H1 (cell line): ENCODE measurements around the gene ARRB1. TPM values are rescaled to one million over a fixed set of nuclear protein-coding genes. Genes with fewer than 3 reads are reported as not detected.

Experiments used
- CTCF ChIA-PET: fragments of 300-600 bp; sonication (Branson Sonifier 250); formaldehyde crosslinking; loops from one replicate; lab custom pipeline; 2021; ENCODE audit not compliant: partially characterized antibody; lab: Charles Lee
- POLR2A ChIA-PET: fragments of 300-600 bp; sonication (Branson Sonifier 250); formaldehyde crosslinking; loops from one replicate; lab custom pipeline; 2021; ENCODE audit warnings: inconsistent platforms; ENCODE audit not compliant: partially characterized antibody; lab: Charles Lee
- DNase-seq, 2 experiments: peaks; one replicate each; pipeline versions ENCODE4 v3.0.0 to v3.0.0-alpha.2; 2010 to 2022; ENCODE audit warnings: low spot score in 2 of 2, low read depth in 1 of 2, mixed read lengths in 1 of 2
- FAIRE-seq: peaks from 2 replicates; lab custom pipeline; 2011; peaks lifted over from hg19 to GRCh38; lab: Jason Lieb, UNC
- H2AFZ ChIP-seq: 2 replicates; pipeline ENCODE4 v1.8.1; 2012; ENCODE audit warnings: low read length, inconsistent platforms
- H2AK5ac ChIP-seq: 2 replicates; pipeline ENCODE4 v1.6.1; 2013; ENCODE audit warnings: low read depth, low read length
- H2BK120ac ChIP-seq: replicated peaks from 2 replicates; pipeline ENCODE3; 2013; ENCODE audit warnings: low read depth, low read length, inconsistent platforms
- H2BK12ac ChIP-seq: 2 replicates; pipeline ENCODE4 v1.6.1; 2013; ENCODE audit warnings: low read depth, low read length
- H2BK15ac ChIP-seq: 2 replicates; pipeline ENCODE4 v1.6.1; 2013; ENCODE audit warnings: low read length
- H2BK20ac ChIP-seq: 2 replicates; pipeline ENCODE4 v1.6.1; 2013; ENCODE audit warnings: low read length
- H2BK5ac ChIP-seq: 2 replicates; pipeline ENCODE4 v1.6.1; 2013; ENCODE audit warnings: low read depth, low read length
- H3K14ac ChIP-seq: 2 replicates; pipeline ENCODE4 v1.6.1; 2013; ENCODE audit warnings: inconsistent platforms; ENCODE audit not compliant: insufficient read length
- H3K18ac ChIP-seq: 2 replicates; pipeline ENCODE4 v1.6.1; 2013; ENCODE audit warnings: low read length; ENCODE audit errors: extremely low read depth
- H3K23ac ChIP-seq: 2 replicates; pipeline ENCODE4 v1.6.1; 2013; ENCODE audit warnings: inconsistent platforms; ENCODE audit not compliant: insufficient read length
- H3K23me2 ChIP-seq: 2 replicates; pipeline ENCODE4 v1.6.1; 2013; ENCODE audit warnings: low read depth, low read length
- H3K27ac ChIP-seq: 2 replicates; pipeline ENCODE4 v1.6.1; 2011; ENCODE audit warnings: low read depth, low read length, inconsistent platforms
- H3K27me3 ChIP-seq, 4 experiments: replicated peaks in 1 of 4; 1 replicate in 1 of 4; 2 replicates in 3 of 4; pipeline versions ENCODE4 v1.6.1 to v1.8.1; 2011 to 2013; ENCODE audit warnings: low read length in 3 of 4, mild to moderate bottlenecking in 3 of 4, inconsistent platforms in 2 of 4, mixed read lengths in 2 of 4, moderate library complexity in 1 of 4; ENCODE audit not compliant: control insufficient read depth in 3 of 4, insufficient read depth in 3 of 4; ENCODE audit errors: extremely low read depth in 1 of 4
- H3K36me3 ChIP-seq, 4 experiments: 2 replicates each; pipeline versions ENCODE4 v1.6.1 to v1.8.1; 2011 to 2013; ENCODE audit warnings: mild to moderate bottlenecking in 4 of 4, low read length in 3 of 4, moderate library complexity in 2 of 4, control low read depth in 1 of 4, inconsistent platforms in 1 of 4; ENCODE audit not compliant: insufficient read depth in 4 of 4, control insufficient read depth in 2 of 4
- H3K4ac ChIP-seq: replicated peaks from 2 replicates; pipeline ENCODE3; 2013; ENCODE audit warnings: low read length, low read depth, mixed read lengths, inconsistent platforms; ENCODE audit not compliant: insufficient read length
- H3K4me1 ChIP-seq, 4 experiments: replicated peaks in 1 of 4; 1 replicate in 1 of 4; 2 replicates in 3 of 4; pipeline versions ENCODE4 v1.6.1 to v1.8.1; 2011 to 2013; ENCODE audit warnings: low read length in 3 of 4, inconsistent platforms in 2 of 4, mixed read lengths in 1 of 4; ENCODE audit not compliant: insufficient read depth in 4 of 4, control insufficient read depth in 3 of 4
- H3K4me2 ChIP-seq, 2 experiments: 2 replicates each; pipeline versions ENCODE4 v1.6.1 to v1.8.1; 2011 to 2013; ENCODE audit warnings: low read depth in 2 of 2, low read length in 2 of 2, control low read depth in 1 of 2, inconsistent platforms in 1 of 2, mild to moderate bottlenecking in 1 of 2; ENCODE audit not compliant: insufficient read depth in 1 of 2
- H3K4me3 ChIP-seq, 4 experiments: fragments of 200-600, 300-600 bp in 1 of 4; sonication (generic), shearing (Covaris generic), sonication (Bioruptor Twin) in 1 of 4; 2 replicates each; pipeline versions ENCODE4 v1.5.1 to v1.8.1; 2011 to 2016; ENCODE audit warnings: low read length in 4 of 4, low read depth in 3 of 4, control low read depth in 2 of 4, inconsistent platforms in 2 of 4, mild to moderate bottlenecking in 2 of 4, mixed read lengths in 1 of 4, moderate library complexity in 1 of 4; ENCODE audit not compliant: insufficient read depth in 2 of 4; ENCODE audit errors: extremely low read depth in 1 of 4
- H3K56ac ChIP-seq: replicated peaks from 2 replicates; pipeline ENCODE3; 2013; ENCODE audit warnings: low read depth, mild to moderate bottlenecking, mixed read lengths, low read length, inconsistent platforms; ENCODE audit not compliant: insufficient read length
- H3K79me1 ChIP-seq: 2 replicates; pipeline ENCODE4 v1.6.1; 2013; ENCODE audit warnings: low read depth, low read length, control low read depth
- H3K79me2 ChIP-seq, 2 experiments: 2 replicates each; pipeline versions ENCODE4 v1.6.1 to v1.8.1; 2012 to 2013; ENCODE audit warnings: low read length in 2 of 2, mild to moderate bottlenecking in 2 of 2, inconsistent platforms in 1 of 2; ENCODE audit not compliant: insufficient read depth in 2 of 2, control insufficient read depth in 1 of 2
- H3K9ac ChIP-seq, 4 experiments: replicated peaks in 1 of 4; 1 replicate in 1 of 4; 2 replicates in 3 of 4; pipeline versions ENCODE4 v1.6.1 to v1.8.1; 2011 to 2013; ENCODE audit warnings: low read depth in 3 of 4, low read length in 3 of 4, control low read depth in 2 of 4, mild to moderate bottlenecking in 2 of 4, moderate library complexity in 2 of 4, inconsistent platforms in 1 of 4; ENCODE audit errors: extremely low read depth in 1 of 4
- H3K9me3 ChIP-seq, 2 experiments: 2 replicates each; pipeline versions ENCODE4 v1.6.1 to v1.8.1; 2012 to 2013; ENCODE audit warnings: mild to moderate bottlenecking in 2 of 2, moderate library complexity in 2 of 2, control low read depth in 1 of 2, inconsistent platforms in 1 of 2, low read depth in 1 of 2, low read length in 1 of 2, mixed read lengths in 1 of 2; ENCODE audit not compliant: insufficient read depth in 2 of 2
- H4K20me1 ChIP-seq, 2 experiments: replicated peaks in 1 of 2; 2 replicates each; pipeline versions ENCODE3 to v1.8.1; 2011 to 2013; ENCODE audit warnings: inconsistent platforms in 2 of 2, low read length in 2 of 2, mild to moderate bottlenecking in 1 of 2; ENCODE audit not compliant: insufficient read depth in 2 of 2, control insufficient read depth in 1 of 2
- H4K5ac ChIP-seq: 2 replicates; pipeline ENCODE4 v1.6.1; 2013; ENCODE audit warnings: low read length, low read depth, mixed read lengths, inconsistent platforms; ENCODE audit not compliant: insufficient read length
- H4K8ac ChIP-seq: 2 replicates; pipeline ENCODE4 v1.8.0; 2013; ENCODE audit warnings: mild to moderate bottlenecking, moderate library complexity, low read length, inconsistent platforms; ENCODE audit not compliant: insufficient read depth; ENCODE audit errors: extremely low read depth
- H4K91ac ChIP-seq: replicated peaks from 2 replicates; pipeline ENCODE3; 2013; ENCODE audit warnings: low read length, mixed read lengths, inconsistent platforms; ENCODE audit not compliant: insufficient read length
- ASH2L ChIP-seq: fragments of 200-600, 300-600 bp; sonication (generic); IDR thresholded peaks from one replicate; pipeline ENCODE4 v1.7.1; 2017; ENCODE audit warnings: low read length
- CBX5 ChIP-seq: fragments of 300-800, 300-1000 bp; sonication (generic); IDR thresholded peaks from 2 replicates; pipeline ENCODE4 v1.7.1; 2016; ENCODE audit warnings: antibody characterized with exemption, low read length, low read depth
- CREB1 ChIP-seq: IDR thresholded peaks from 2 replicates; pipeline ENCODE4 v1.6.1; 2012; ENCODE audit warnings: inconsistent platforms
- EZH2 ChIP-seq: fragments of 200-600 bp; sonication (generic); IDR thresholded peaks from 2 replicates; pipeline ENCODE4 v1.7.1; 2012; ENCODE audit warnings: low read depth, mild to moderate bottlenecking, moderate library complexity, low read length, inconsistent platforms; ENCODE audit not compliant: severe bottlenecking
- GABPA ChIP-seq: IDR thresholded peaks from 2 replicates; pipeline ENCODE4 v1.6.1; 2011; ENCODE audit warnings: mild to moderate bottlenecking, low read length, moderate library complexity, borderline replicate concordance; ENCODE audit not compliant: insufficient read depth
- HDAC2 ChIP-seq, 2 experiments: fragments of 300-600 bp in 1 of 2; sonication (generic) in 1 of 2; IDR thresholded peaks; 2 replicates each; pipeline ENCODE4 v1.6.1; 2011 to 2012; ENCODE audit warnings: low read depth in 2 of 2, low read length in 2 of 2, mild to moderate bottlenecking in 2 of 2, moderate library complexity in 2 of 2, borderline replicate concordance in 1 of 2, inconsistent platforms in 1 of 2
- POU5F1 ChIP-seq: IDR thresholded peaks from 2 replicates; pipeline ENCODE4 v1.6.1; 2011; ENCODE audit warnings: low read depth, mild to moderate bottlenecking, low read length, moderate library complexity
- RAD21 ChIP-seq, 2 experiments: IDR thresholded peaks in 1 of 2; conservative IDR thresholded peaks in 1 of 2; 2 replicates each; pipeline ENCODE4 v1.6.1; 2011; ENCODE audit warnings: low read depth in 2 of 2, low read length in 2 of 2, improper control_type of control experiment in 1 of 2, inconsistent platforms in 1 of 2, mild to moderate bottlenecking in 1 of 2, moderate library complexity in 1 of 2
- YY1 ChIP-seq: IDR thresholded peaks from 2 replicates; pipeline ENCODE4 v1.6.1; 2011; ENCODE audit warnings: low read depth, mild to moderate bottlenecking, low read length
- ZNF274 ChIP-seq: IDR thresholded peaks from 2 replicates; pipeline ENCODE4 v1.7.0; 2012; ENCODE audit warnings: low read length, borderline replicate concordance; ENCODE audit errors: extremely low read depth
- WGBS, 2 experiments: shearing (Covaris generic) in 1 of 2; methylation state at CpG; one replicate each; pipeline versions ENCODE4 v1.1.6 to v1.1.7; 2013 to 2015; ENCODE audit warnings: low lambda C conversion rate in 2 of 2, mixed read lengths in 2 of 2, inconsistent platforms in 1 of 2, low coverage in 1 of 2, missing lambda C conversion rate in 1 of 2; ENCODE audit not compliant: insufficient replicate concordance in 2 of 2, insufficient coverage in 1 of 2, insufficient read length in 1 of 2; ENCODE audit errors: extremely low coverage in 1 of 2, missing lambda C conversion rate in 1 of 2; 5-methylcytosine and 5-hydroxymethylcytosine counted together
- polyA plus RNA-seq, 7 experiments: library from polyadenylated mRNA; depleted of rRNA in 3 of 7; stranded (reverse) in 5 of 7; unstranded in 2 of 7; fragments of >200 nt in 5 of 7; fragments of 200-250 nt in 2 of 7; gene quantifications; 1 replicate in 5 of 7; 2 replicates in 1 of 7; 4 replicates in 1 of 7; pipeline versions ENCODE4 v1.2.1 to v1.2.3, GENCODE V29; 2011 to 2013; ENCODE audit warnings: missing spikeins in 2 of 7, mixed read lengths in 2 of 7
- total RNA-seq: library from RNA; stranded (reverse); fragmentation: NEBNext Ultra II Directional; extraction: Animal tissue kit (Norgen Biotek cat#: 25700); gene quantifications from 2 replicates; pipeline ENCODE4 v1.2.1, GENCODE V29; 2021
- TF ChIP-seq, protein P1 (sequence below): IDR thresholded peaks from 2 replicates; pipeline ENCODE4 v1.6.1; 2012; ENCODE audit warnings: inconsistent platforms
- TF ChIP-seq, protein P2 (sequence below): IDR thresholded peaks from 2 replicates; pipeline ENCODE4 v1.6.1; 2011; ENCODE audit warnings: low read depth, mild to moderate bottlenecking, low read length; ENCODE audit not compliant: insufficient read depth

ARRB1 gene
- total and polyA plus RNA-seq, 2 of the 8 experiments (the other 6 are each of a cell fraction or from before 2014, with no cell fraction given): 9.4 to 31.8 TPM

DNA sequence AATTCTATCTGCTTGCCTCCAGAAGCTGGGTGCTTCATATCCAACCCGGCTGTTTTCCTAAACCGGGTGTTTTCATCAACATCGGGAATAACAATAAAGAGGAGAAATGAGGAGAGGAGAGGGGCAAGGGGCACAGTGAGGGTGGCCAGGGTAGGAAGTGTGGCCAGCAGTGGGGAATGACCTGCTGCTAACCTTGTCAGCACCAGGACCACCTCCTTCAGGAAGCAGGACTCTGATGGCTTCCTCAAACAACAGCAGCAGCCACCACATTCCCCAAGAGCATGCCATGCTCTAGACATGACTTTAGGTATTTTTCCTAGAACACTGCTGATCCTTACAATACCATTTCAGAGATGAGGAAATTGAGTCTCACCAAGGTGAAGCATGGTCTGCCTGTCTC lies 58.5 kb downstream of the ARRB1 start:
- Histone ChIP-seq H3K23ac (no peak overlapping the region), H3K23me2 (no peaks in the 10 kb centered on the region), H2AK5ac (no peak overlapping the region), H3K18ac (no peak overlapping the region), H4K5ac (no peak overlapping the region), H3K4me1 (no peaks in the 10 kb centered on the region), H4K20me1 (no peaks in the 10 kb centered on the region), H3K27ac (no peak overlapping the region), H2BK5ac (no peak overlapping the region), H3K9me3 (no peaks in the 10 kb centered on the region), H3K9ac (no peak overlapping the region), H2BK12ac (no peak overlapping the region), H3K14ac (no peak overlapping the region), H3K4me3 (no peak overlapping the region), H3K4ac (no peak overlapping the region), H4K8ac (no peak overlapping the region), H3K79me2 (no peaks in the 10 kb centered on the region), H4K91ac (no peak overlapping the region), H3K27me3 (no peaks in the 10 kb centered on the region), H2BK15ac (no peak overlapping the region), H2BK20ac (no peak overlapping the region), H3K56ac (no peak overlapping the region), H2AFZ (no peak overlapping the region), H2BK120ac (no peak overlapping the region), H3K4me2 (no peak overlapping the region), H3K36me3 (no peaks in the 10 kb centered on the region), H3K79me1 (no peaks in the 10 kb centered on the region)
- CTCF ChIA-PET: interaction anchor here (1.0 to 6.5 kb wide), 5 partner anchors 13 to 307 kb away, joined by 3 to 62 read pairs (median 4); no protein-coding TSS in a partner anchor
- 89% methylated on average over 3 of the region's 3 CpGs; no CpG with 5 or more reads in 1 of the 2 experiments for WGBS, 2 experiments
- FAIRE-seq: no peak
- TF ChIP-seq ZNF274 (no peak), RAD21 (IDR thresholded peaks at IDR 0.05 in 1 of 2, conservative IDR thresholded peaks at IDR 0.05 in 1 of 2; ENCODE audit: low read depth in 2 of 2, low read length in 2 of 2) (no peak), HDAC2 (IDR thresholded peaks at IDR 0.05; ENCODE audit: borderline replicate concordance in 1 of 2, low read depth in 2 of 2, low read length in 2 of 2) (no peak), YY1 (no peak), CREB1 (no peak), EZH2 (no peak), POU5F1 (no peak), ASH2L (no peak), GABPA (no peak), CBX5 (no peak)
- TF ChIP-seq, protein P1, sequence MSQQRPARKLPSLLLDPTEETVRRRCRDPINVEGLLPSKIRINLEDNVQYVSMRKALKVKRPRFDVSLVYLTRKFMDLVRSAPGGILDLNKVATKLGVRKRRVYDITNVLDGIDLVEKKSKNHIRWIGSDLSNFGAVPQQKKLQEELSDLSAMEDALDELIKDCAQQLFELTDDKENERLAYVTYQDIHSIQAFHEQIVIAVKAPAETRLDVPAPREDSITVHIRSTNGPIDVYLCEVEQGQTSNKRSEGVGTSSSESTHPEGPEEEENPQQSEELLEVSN: no peak
- TF ChIP-seq, protein P2, sequence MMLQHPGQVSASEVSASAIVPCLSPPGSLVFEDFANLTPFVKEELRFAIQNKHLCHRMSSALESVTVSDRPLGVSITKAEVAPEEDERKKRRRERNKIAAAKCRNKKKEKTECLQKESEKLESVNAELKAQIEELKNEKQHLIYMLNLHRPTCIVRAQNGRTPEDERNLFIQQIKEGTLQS: no peak
- POLR2A ChIA-PET: interaction anchor here (1.0 kb wide), 2 partner anchors 13 to 107 kb away, joined by 3 read pairs; no protein-coding TSS in a partner anchor
- DNase-seq: no peak
